AG09309 (cell line): ENCODE data around the gene NELFA.

ENCODE experiments used
- DNase-seq: peaks from one replicate; pipeline ENCODE4 v3.0.0-alpha.2; 2010; ENCODE audit warnings: low read depth
- H3K4me3 ChIP-seq: 2 replicates; pipeline ENCODE4 v1.5.1; 2011; ENCODE audit warnings: mild to moderate bottlenecking, low read depth, low read length, moderate library complexity; ENCODE audit not compliant: control insufficient read depth
- CTCF ChIP-seq: IDR thresholded peaks from 2 replicates; pipeline ENCODE4 v1.5.1; 2011; ENCODE audit warnings: mild to moderate bottlenecking, low read depth, low read length, inconsistent platforms; ENCODE audit not compliant: insufficient read depth, control insufficient read depth; ENCODE audit errors: missing control alignments

The NELFA gene

GRCh38 chr4:2048831-2049230, 40.1 kb upstream of the NELFA start:
- no peak for TF ChIP-seq CTCF
- no peak for DNase-seq
- no peak overlapping the region for H3K4me3 ChIP-seq

- DNase-seq = no peak
- H3K4me3 ChIP-seq = no peak overlapping the region
- TF ChIP-seq CTCF = no peak
Measured at GRCh38 chr4:2047781-2048581, 39.2 kb upstream of the NELFA start.

GRCh38 chr4:2047031-2047660, 38.4 kb upstream of the NELFA start:
- TF ChIP-seq CTCF = no peak
- H3K4me3 ChIP-seq = no peak overlapping the region
- no peak for DNase-seq

GRCh38 chr4:2046031-2046961, 37.5 kb upstream of the NELFA start:
- H3K4me3 ChIP-seq = no peak overlapping the region
- DNase-seq = no peak
- no peak for TF ChIP-seq CTCF

- no peak for TF ChIP-seq CTCF
Measured at GRCh38 chr4:2045518-2045951, 36.8 kb upstream of the NELFA start.

More at GRCh38 chr4:2045518-2045951, 36.8 kb upstream of the NELFA start:
- H3K4me3 ChIP-seq = no peak overlapping the region
- no peak for DNase-seq
